ENCODE data around the gene PDGFD.

- TF ChIP-seq CTCF (IDR thresholded peaks at IDR 0.05) (no peak), POLR2A (IDR thresholded peaks at IDR 0.05) (no peak)
Observed at GRCh38 chr11:103953797-103954486, 210.0 kb downstream of the PDGFD start.

Data from ovary (tissue), 3 donors.